ENCODE data around the gene NEURL1B.
"Not testable (repeated sequence)": the region's sequence is repeated elsewhere in the genome, so short reads cannot be mapped to it uniquely, and the experiment has no call there.

Gene NEURL1B

DNA sequence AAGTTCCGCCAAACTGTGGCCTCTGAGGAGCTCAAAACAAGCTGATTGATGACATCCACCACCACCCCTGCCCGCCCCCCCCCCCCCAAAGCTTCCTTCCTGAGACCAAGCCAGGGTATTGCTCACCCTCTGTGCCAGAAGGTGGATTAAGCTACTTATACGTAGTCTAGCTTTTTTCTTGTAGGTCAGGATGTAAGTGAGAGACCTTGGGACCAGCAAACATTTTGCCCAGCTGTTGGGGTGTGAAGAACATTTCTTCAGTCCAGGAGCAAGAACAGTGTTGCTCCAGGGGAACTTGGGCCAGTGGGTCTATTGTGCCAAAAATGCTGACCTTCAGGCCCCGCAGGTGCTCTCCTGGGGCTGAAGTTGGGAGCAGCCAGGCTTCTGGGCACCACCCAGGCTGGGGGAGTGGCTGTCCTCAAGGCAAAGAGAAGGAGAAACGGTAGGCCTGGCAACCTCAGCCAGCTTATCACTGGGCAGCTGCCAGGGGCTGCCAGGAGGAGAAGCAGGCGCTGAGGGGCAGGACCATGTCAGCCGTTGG is 18.0 kb downstream of the NEURL1B start:
- no peak for FAIRE-seq

- FAIRE-seq, result no peak
Observed at GRCh38 chr5:172659570-172659908, 18.5 kb downstream of the NEURL1B start.

- FAIRE-seq, result no peak
Observed at GRCh38 chr5:172659909-172660628, 19.0 kb downstream of the NEURL1B start.

DNA sequence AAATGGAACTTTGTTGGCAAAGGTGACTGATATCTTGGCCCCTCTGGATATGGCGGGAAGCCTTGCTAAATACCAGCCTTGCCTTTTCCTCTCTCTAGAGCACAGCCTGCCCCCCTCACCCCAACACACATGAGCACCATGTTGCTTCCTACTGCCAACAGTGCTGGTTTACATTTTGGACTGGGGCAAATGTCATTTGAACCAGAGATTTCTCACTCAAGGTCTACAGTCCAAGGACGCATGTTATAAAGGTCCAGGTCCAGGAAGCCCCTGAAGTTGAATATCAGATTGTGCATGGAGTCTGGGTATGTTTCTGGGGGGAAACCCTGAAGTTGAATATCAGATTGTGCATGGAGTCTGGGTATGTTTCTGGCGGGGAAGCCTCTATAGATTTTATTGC is 19.9 kb downstream of the NEURL1B start:
- FAIRE-seq, result no peak

GRCh38 chr5:172661526-172661925 is 20.5 kb downstream of the NEURL1B start:
- no peak for FAIRE-seq

DNA sequence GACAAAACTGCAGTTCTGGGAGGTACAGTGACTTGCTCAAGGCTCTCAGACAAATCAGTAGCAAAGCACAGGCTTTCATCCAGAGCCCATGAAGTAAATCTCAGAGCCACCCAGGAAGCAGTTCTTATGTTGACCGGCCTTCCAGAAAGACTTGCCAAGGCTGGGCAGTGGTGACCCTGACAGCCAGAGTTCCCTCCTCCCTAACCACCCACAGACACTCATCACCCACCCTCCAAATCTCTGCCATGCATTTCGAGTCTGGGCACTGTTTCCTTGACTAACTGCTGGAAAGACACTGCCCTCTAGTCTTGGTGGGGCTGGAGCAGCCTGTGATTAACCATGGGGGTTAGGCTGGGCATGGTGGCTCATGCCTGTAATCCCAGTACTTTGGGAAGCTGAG is 21.5 kb downstream of the NEURL1B start:
- FAIRE-seq, result no peak

DNA sequence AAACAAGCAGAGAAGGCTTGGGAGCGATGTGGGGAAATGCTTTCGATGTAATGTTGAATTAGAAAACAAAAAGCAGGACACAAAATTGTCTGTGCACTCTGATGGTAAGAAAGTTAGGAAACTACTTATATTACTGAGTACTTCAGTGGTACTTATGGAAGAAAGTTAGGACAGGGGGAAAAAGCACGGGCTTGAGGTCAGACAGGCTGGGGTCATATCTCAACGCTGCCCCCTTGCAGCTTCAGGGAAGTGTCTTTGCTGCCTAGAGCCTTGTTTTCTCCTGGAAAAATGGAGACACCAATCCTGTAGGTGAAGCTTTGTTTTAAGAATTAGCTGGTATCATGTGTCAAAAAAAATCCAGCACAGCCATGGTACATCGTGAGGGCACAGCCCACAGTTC is 23.0 kb downstream of the NEURL1B start:
- FAIRE-seq, result no peak

- no peak for FAIRE-seq
Observed at GRCh38 chr5:172664681-172665541, 23.8 kb downstream of the NEURL1B start.

DNA sequence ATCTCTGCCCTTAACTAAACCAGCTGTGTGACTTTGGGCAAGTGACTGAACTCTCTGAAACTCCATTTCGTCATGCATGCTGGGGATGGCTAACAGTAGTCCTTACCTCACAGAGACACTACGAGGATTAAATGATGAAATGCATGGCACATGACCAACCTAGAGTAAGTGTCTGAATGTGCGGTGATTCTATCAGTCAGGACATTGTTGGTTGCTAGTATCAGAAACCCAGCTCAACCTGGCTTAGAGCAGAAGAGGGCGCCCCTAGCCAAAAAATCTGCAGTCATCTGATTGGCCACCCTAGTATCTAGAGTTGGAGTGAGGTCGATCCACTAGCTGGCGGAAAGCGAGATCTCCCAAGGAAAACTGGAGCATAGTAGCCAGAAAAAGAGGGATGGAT is 25.2 kb downstream of the NEURL1B start:
- no peak for FAIRE-seq

GRCh38 chr5:172667786-172668593 is 26.9 kb downstream of the NEURL1B start:
- no peak for FAIRE-seq

GRCh38 chr5:172668594-172669071 is 27.6 kb downstream of the NEURL1B start:
- FAIRE-seq, result no peak

DNA sequence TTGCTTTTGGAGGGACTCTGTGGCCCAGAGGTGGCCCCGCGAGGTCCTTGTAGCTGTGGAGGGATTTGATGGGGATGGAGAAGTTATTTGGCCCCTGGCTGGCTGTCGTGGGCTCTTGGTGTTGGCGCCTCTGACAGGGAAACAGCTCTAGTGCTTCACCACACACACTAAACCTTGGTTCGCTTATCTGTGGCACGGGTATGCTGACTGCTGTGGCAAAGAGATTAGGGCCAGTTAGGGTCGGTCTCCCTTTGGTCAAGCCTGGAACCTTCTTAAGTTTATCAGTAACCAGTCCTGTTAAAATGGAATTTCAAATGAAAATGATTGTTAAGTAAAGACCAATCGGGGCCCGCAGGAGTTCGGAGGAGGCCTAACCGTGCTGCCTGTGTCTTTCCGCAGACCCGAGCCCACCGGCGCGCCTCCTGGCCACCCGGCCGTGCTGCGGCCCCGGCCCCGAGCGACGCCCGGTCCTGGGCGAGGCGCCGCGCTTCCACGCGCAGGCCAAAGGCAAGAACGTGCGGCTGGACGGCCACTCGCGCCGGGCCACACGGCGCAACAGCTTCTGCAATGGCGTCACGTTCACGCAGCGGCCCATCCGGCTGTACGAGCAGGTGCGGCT is 28.4 kb downstream of the NEURL1B start:
- FAIRE-seq, result no peak

DNA sequence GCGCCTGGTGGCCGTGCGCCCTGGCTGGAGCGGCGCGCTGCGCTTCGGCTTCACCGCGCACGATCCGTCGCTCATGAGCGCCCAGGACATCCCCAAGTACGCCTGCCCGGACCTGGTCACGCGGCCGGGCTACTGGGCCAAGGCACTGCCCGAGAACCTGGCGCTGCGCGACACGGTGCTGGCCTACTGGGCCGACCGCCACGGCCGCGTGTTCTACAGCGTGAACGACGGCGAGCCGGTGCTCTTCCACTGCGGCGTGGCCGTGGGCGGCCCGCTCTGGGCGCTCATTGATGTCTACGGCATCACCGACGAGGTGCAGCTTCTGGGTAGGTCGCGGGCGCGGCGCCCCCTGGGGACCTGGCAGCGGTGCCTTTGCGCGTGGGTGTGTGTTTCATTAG is 28.9 kb downstream of the NEURL1B start:
- FAIRE-seq, result no peak

- FAIRE-seq, result no peak
Observed at GRCh38 chr5:172670444-172670843, 29.4 kb downstream of the NEURL1B start.

DNA sequence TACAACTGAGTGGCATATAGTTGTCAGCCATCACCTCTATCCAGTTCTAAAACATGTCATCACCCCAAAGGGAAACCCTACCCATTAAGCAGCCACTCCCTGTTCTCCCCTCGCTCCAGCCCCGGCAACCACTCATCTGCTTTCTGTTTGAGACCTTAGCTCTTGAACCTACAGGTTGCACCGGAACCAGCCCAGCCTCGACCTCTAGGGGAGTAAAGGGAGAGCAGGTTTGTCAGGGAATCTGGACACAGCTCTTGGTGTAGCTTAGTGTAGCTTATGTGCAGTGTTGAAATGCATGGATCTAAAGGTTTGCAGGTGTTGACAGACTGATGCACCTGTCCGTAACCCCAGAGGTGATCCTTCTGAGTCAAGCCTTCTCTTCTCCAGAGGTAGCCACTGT is 30.0 kb downstream of the NEURL1B start:
- no peak for FAIRE-seq

DNA sequence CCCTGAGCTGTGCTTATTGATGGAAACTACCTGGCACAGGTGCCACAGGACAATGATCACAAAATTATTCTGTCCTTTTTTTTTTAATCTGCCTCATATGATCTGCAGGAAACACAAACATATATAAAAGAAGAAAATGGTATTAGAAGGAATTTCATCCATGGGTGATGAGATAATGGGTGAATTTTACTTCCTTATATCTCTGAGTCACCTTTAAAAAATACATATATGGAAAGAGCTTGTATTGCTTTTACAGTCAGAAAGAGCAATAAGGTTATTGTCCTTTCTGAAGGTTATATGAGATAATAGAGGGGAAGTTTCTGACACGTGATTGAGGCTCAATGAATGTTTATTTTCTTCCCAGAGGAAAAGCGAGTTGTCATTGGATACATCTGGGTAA is 31.6 kb downstream of the NEURL1B start:
- peak; percentile 55 for FAIRE-seq

DNA sequence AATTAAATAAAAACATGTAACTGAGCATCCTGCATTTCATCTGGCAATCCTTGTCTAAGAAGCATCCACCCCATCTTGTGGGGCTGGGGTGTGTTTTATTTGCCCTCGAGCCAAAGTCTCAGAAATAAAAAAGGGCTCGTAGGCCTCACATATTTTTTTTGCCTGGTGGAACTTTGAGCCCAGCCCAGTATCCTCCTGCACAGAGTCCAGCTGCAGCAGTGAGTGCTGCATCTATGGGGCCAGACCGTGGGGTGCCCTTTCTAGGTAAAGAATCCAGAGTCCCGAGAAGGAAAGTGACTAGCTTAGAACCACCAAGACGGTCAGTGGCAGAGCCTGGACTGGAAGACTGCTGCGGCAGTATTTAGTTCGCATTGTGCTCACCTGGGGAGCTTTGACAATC is 33.1 kb downstream of the NEURL1B start:
- no peak for FAIRE-seq

- no peak for FAIRE-seq
Observed at GRCh38 chr5:172676914-172677475, 35.9 kb downstream of the NEURL1B start.

- FAIRE-seq, result not testable (repeated sequence)
Observed at GRCh38 chr5:172678362-172678874, 37.4 kb downstream of the NEURL1B start.

DNA sequence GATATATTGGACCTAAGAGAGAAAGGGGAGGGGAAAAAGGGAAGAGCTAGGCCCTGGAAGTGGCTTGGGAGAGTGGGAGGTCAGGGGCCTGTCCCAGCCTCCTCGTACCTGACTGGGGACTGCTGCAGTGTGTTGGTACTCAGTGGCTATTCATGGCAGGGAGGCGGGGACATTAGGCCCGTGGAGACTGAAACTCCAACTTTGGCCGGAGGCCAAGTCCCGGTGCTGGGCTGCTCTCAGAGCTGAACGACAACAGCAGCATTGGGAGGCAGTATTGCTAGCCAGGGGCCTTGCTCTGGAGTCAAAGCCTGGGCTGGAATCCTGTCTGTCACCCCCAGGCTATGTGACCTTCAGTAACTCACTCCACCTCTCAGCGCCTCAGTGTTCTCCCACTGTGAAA is 37.8 kb downstream of the NEURL1B start:
- no peak for FAIRE-seq

DNA sequence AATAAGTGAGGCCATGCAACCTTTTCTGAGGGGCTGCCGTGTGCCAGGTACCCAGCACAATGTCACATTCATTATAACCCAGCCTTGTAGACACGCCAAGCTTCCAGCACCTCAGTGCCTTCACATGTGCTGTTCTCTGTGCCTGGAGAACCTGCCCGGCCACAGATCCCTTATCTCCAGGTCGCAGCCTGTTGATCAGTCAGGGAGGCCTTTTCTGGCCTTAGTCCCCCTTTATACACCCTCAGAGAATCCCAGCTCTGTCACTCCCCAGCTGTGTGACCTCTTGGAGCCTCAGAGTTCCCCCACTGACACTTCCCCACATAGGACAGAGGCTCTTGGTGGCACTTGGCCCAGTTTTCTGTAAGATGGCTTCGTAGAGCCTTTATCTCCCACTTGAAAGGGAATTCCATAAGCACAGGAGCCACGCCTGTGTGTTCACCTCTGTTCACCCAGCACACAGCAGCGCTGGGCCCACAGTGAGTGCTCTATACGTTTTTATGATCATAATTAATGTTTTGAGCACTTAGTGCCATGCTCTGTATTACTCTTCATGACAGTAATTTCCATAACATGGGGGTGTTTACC is 38.7 kb downstream of the NEURL1B start:
- FAIRE-seq, result no peak

DNA sequence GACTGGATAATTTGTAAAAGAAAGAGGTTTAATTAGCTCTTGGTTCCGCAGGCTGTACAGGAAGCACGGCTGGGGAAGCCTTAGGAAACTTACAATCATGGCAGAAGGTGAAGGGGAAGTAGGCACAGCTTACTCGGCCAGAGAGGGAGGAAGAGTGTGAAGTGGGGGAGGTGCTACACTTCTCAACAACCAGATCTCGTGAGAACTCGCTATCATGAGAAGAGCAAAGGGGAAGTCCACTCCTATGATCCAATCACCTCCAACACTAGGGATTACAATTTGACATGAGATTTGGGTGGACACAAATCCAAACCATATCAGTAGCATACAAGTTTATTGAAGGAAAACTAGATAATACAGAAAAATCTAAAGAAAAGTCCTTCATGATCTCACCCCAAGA is 39.9 kb downstream of the NEURL1B start:
- FAIRE-seq, result no peak

Data from colon (tissue), 2 donors.